ENCODE results near the gene TNS2. TPM values are rescaled to one million over a fixed set of nuclear protein-coding genes. Genes with fewer than 3 reads are reported as not detected.
A peak's percentile ranks its signal among the peaks of the same experiment; 100 is the strongest.
"Not testable (repeated sequence)": the region's sequence is repeated elsewhere in the genome, so short reads cannot be mapped to it uniquely, and the experiment has no call there.

Gene TNS2
- total and polyA plus RNA-seq, 11 donors, result 56.0 to 193 (median 88.4) TPM

DNA sequence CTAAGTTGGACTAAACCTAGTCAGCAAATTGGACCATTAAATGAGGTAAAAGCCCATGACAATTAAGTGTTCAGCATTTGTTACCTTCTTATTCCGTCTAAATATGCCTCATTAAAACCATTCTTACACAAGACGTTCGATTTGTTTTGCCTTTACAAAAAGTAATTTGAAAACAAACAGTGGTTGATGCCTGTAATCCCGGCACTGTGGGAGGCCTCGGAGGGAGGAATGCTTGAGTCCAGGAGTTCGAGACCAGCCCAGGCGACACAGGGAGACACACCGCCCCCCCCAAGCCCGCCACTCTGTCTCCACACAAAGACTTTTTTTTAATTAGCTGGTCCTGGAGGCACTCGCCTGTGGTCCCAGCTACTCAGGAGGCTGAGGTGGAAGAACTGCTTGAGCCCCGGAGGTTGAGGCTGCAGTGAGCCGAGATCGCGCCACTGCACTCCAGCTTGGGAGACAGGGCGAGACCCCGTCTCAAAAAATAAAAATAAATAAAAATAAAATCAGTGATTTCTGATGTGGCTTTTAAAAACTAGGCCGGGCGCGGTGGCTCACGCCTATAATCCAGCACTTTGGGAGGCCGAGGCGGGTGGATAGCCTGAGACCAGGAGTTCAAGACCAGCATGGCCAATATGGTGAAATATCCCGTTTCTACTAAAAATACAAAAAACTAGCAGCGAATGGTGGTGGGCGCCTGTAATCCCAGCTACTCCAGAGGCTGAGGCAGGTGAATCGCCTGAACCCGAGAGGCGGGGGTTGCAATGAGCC, 44.5 kb upstream of the TNS2 start:
- no peak for ATAC-seq
- Histone ChIP-seq H3K4me3 (peak overlapping the region; percentile 57 to 97 (median 82)), H3K9me3 (no peaks in the 10 kb centered on the region), H3K27me3 (peaks cover 0 to 8% (median 0%) of the 10 kb centered on the region in 9 donors), H3K27ac (peak overlapping the region; percentile 29 to 97 (median 86)), H3K4me1 (peaks cover 7 to 49% (median 39%) of the 10 kb centered on the region in 12 donors), H3K36me3 (peaks cover 0 to 20% (median 3%) of the 10 kb centered on the region in 9 donors)
- TF ChIP-seq CTCF (IDR thresholded peaks at IDR 0.05), result no peak
- TF ChIP-seq POLR2A (IDR thresholded peaks at IDR 0.05), result no peak
- DNase-seq, result peak in 4 of 5 donors; percentile 20 to 62 (median 31)
- WGBS, 4 donors, result 18 to 23% (median 21%) methylated on average over 28 of the region's 28 CpGs
- intact Hi-C loops (cut with DNase I), result loop anchor here in 1 of 10 donors (5.0 kb wide), 1 partner anchor 42 kb away; no protein-coding TSS in a partner anchor

DNA sequence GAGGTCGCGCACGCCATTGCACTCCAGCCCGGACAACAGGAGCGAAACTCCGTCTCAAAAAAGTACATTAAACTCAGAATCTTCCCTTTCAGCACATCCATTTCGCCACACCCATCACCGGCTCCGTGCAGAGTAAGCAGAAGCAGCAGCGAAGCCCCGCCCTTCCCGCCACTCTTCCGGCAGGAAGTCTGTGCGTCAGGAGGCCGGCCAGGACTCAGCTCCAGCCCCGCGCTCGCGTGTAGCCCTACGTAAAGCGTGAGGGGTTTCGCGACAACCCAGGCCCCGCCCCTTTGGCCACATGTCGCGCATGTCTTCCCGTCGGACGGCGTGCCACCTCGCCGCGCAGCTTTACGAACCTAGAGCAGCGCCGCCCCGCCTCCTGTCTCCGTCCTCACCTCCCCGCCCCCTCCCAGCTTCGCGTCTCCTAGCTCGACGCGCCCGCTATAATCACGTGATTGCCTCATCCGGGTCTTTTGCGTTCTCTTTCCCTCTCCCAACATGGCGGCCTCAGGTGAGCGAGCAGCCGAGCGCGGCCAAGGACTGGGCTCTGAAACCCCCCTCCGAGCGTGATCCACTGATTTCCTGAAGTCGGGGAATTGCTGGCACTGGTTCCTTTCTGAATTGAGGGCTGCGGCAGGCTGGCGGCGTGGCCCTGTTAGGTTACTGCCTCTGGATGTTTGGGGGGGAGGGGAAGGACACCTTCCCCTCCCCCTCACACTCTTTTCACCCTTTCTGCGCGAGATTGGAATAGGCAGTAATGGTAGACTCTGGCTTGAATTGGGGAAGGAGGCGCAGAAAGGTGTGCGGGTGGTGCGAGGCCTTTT, 43.7 kb upstream of the TNS2 start, which contains the start of gene EIF4B:
TSS of gene EIF4B (plus strand) at position 471 of the 824 bp plus-strand sequence. CDS start at position 499, 28 bp downstream.
- Histone ChIP-seq H3K9me3 (no peaks in the 10 kb centered on the region), H3K36me3 (peaks cover 0 to 28% (median 8%) of the 10 kb centered on the region in 9 donors), H3K27ac (peak within 1 kb of the TSS; percentile 33 to 97 (median 89)), H3K4me1 (peaks cover 7 to 55% (median 42%) of the 10 kb centered on the region in 12 donors), H3K27me3 (peaks cover 0 to 1% (median 0%) of the 10 kb centered on the region in 9 donors), H3K4me3 (peak within 1 kb of the TSS; percentile 57 to 97 (median 88))
- intact Hi-C loops (cut with DNase I), result loop anchor here in 1 of 10 donors (5.0 kb wide), 1 partner anchor 41 kb away; no protein-coding TSS in a partner anchor
- DNase-seq (peak; percentile 100), ATAC-seq (peak; percentile 96 to 97 (median 96))
- peak in 1 of 2 donors; percentile 62 for TF ChIP-seq POLR2A (IDR thresholded peaks at IDR 0.05)
- TF ChIP-seq CTCF (IDR thresholded peaks at IDR 0.05), result no peak
- 0 to 1% (median 0%) methylated on average over 48 to 64 of the region's 64 CpGs for WGBS, 4 donors

GRCh38 chr12:53006810-53007309, 43.0 kb upstream of the TNS2 start:
- Histone ChIP-seq H3K4me1 (peaks cover 7 to 62% (median 42%) of the 10 kb centered on the region in 12 donors), H3K9me3 (no peaks in the 10 kb centered on the region), H3K27me3 (no peaks in the 10 kb centered on the region), H3K36me3 (peaks cover 0 to 31% (median 8%) of the 10 kb centered on the region in 9 donors), H3K4me3 (peak overlapping the region; percentile 57 to 97 (median 88)), H3K27ac (peak overlapping the region; percentile 33 to 97 (median 89))
- WGBS, 4 donors, result 0 to 1% (median 1%) methylated on average over 29 to 38 of the region's 38 CpGs
- DNase-seq (peak; percentile 70 to 84 (median 77)), ATAC-seq (peak; percentile 24 to 63 (median 54))
- intact Hi-C loops (cut with DNase I), result loop anchor here in 1 of 10 donors (5.0 kb wide), 1 partner anchor 40 kb away; no protein-coding TSS in a partner anchor
- no peak for TF ChIP-seq POLR2A (IDR thresholded peaks at IDR 0.05)

DNA sequence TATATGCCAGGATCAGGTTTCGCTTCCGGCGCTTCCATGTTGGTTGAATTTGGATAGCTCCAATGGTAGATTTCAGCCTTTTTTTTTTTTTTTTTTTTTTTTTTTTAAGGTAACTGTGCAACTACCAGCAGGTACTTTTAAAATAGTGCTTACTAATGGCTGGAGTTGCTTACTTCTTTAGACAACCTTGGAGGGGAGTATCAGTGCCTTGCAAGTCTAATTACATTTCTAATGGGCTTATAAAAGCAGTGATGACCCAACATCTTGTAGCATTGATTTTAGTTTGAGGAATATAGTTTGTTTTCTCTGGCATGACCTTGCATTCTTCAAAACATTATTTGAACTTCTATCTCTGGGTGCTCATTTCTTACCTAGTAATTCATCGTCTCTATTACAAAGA, 42.5 kb upstream of the TNS2 start:
- Histone ChIP-seq H3K9me3 (no peaks in the 10 kb centered on the region), H3K27ac (peak overlapping the region in 7 of 12 donors; percentile 79 to 97 (median 94)), H3K4me1 (peaks cover 7 to 64% (median 42%) of the 10 kb centered on the region in 12 donors), H3K36me3 (peaks cover 0 to 31% (median 8%) of the 10 kb centered on the region in 9 donors), H3K27me3 (no peaks in the 10 kb centered on the region), H3K4me3 (peak overlapping the region; percentile 57 to 97 (median 88))
- TF ChIP-seq CTCF (IDR thresholded peaks at IDR 0.05), result no peak
- no peak for TF ChIP-seq POLR2A (IDR thresholded peaks at IDR 0.05)
- DNase-seq, result no peak
- ATAC-seq, result no peak
- intact Hi-C loops (cut with DNase I), result loop anchor here in 1 of 10 donors (5.0 kb wide), 1 partner anchor 40 kb away; no protein-coding TSS in a partner anchor
- WGBS, 4 donors, result 33 to 38% (median 33%) methylated on average over 4 of the region's 4 CpGs

- H3K27me3 ChIP-seq, H3K4me3 ChIP-seq, H3K27ac ChIP-seq, H3K9me3 ChIP-seq, ATAC-seq, DNase-seq: not testable (repeated sequence)
- H3K36me3 ChIP-seq, result peaks cover 0 to 31% (median 8%) of the 10 kb centered on the region in 9 donors
- 91 to 92% (median 92%) methylated on average over 15 of the region's 15 CpGs for WGBS, 4 donors
- H3K4me1 ChIP-seq, result peaks cover 7 to 64% (median 44%) of the 10 kb centered on the region in 12 donors
- intact Hi-C loops (cut with DNase I), result loop anchor here in 1 of 10 donors (5.0 kb wide), 1 partner anchor 39 kb away; no protein-coding TSS in a partner anchor
These were observed 41.1 kb upstream of the TNS2 start for GRCh38 chr12:53008760-53009159.

Measured in heart left ventricle (tissue), 16 donors.